Neuronal stem cell (in vitro differentiated cells): ENCODE measurements around the gene CITED2.
A peak's percentile ranks its signal among the peaks of the same experiment; 100 is the strongest.
"Not testable (repeated sequence)": the region's sequence is repeated elsewhere in the genome, so short reads cannot be mapped to it uniquely, and the experiment has no call there.

Experiments
- DNase-seq: peaks from one replicate; pipeline ENCODE4 v3.0.0-alpha.2; 2013; ENCODE audit warnings: low spot score
- H2AFZ ChIP-seq: one replicate; pipeline ENCODE4 v1.6.1; 2013; ENCODE audit warnings: mild to moderate bottlenecking, low read length, inconsistent platforms
- H2AK5ac ChIP-seq: 2 replicates; pipeline ENCODE4 v1.6.1; 2013; ENCODE audit warnings: low read depth, mild to moderate bottlenecking, inconsistent platforms, low read length, moderate library complexity, mixed read lengths
- H2BK120ac ChIP-seq: 2 replicates; pipeline ENCODE4 v1.6.1; 2013; ENCODE audit warnings: low read depth, mild to moderate bottlenecking, inconsistent platforms, low read length, moderate library complexity, mixed read lengths
- H2BK12ac ChIP-seq: one replicate; pipeline ENCODE4 v1.6.1; 2013; ENCODE audit warnings: low read length, inconsistent platforms
- H2BK15ac ChIP-seq: 2 replicates; pipeline ENCODE4 v1.6.1; 2013; ENCODE audit warnings: mild to moderate bottlenecking, low read length, inconsistent platforms, mixed read lengths
- H2BK5ac ChIP-seq: one replicate; pipeline ENCODE4 v1.6.1; 2013; ENCODE audit warnings: inconsistent platforms, mild to moderate bottlenecking, low read length, moderate library complexity
- H3K14ac ChIP-seq: one replicate; pipeline ENCODE4 v1.6.1; 2013; ENCODE audit warnings: low read length, inconsistent platforms
- H3K18ac ChIP-seq: 2 replicates; pipeline ENCODE4 v1.6.1; 2013; ENCODE audit warnings: low read length, inconsistent platforms
- H3K23ac ChIP-seq: 2 replicates; pipeline ENCODE4 v1.6.1; 2013; ENCODE audit warnings: low read depth, mild to moderate bottlenecking, mixed read lengths, low read length, inconsistent platforms; ENCODE audit not compliant: poor library complexity
- H3K27ac ChIP-seq: replicated peaks from 3 replicates; pipeline ENCODE4 v1.5.1; 2013; ENCODE audit warnings: low read length, inconsistent platforms
- H3K27me3 ChIP-seq, 3 experiments: 2 replicates each; pipeline ENCODE4 v1.6.1; 2013; ENCODE audit warnings: low read length in 3 of 3, mild to moderate bottlenecking in 2 of 3, inconsistent platforms in 1 of 3, low read depth in 1 of 3, mixed read lengths in 1 of 3, moderate library complexity in 1 of 3; ENCODE audit not compliant: control insufficient read depth in 3 of 3, insufficient read depth in 3 of 3
- H3K36me3 ChIP-seq, 2 donors: replicated peaks in 1 of 2; 2 replicates each; pipeline ENCODE4 v1.6.1; 2013; ENCODE audit warnings: low read length in 2 of 2; ENCODE audit not compliant: control insufficient read depth in 2 of 2, insufficient read depth in 2 of 2
- H3K4ac ChIP-seq: 2 replicates; pipeline ENCODE4 v1.6.1; 2013; ENCODE audit warnings: inconsistent platforms, mild to moderate bottlenecking, low read length, moderate library complexity
- H3K4me1 ChIP-seq, 2 donors: 1 replicate in 1 of 2; 2 replicates in 1 of 2; pipeline ENCODE4 v1.6.1; 2013; ENCODE audit warnings: low read length in 2 of 2, low read depth in 1 of 2; ENCODE audit not compliant: control insufficient read depth in 2 of 2, insufficient read depth in 1 of 2
- H3K4me2 ChIP-seq: one replicate; pipeline ENCODE4 v1.6.1; 2013; ENCODE audit warnings: mild to moderate bottlenecking, low read length, inconsistent platforms; ENCODE audit not compliant: insufficient read depth, poor library complexity, severe bottlenecking
- H3K4me3 ChIP-seq, 2 donors: 2 replicates each; pipeline ENCODE4 v1.5.1; 2013; ENCODE audit warnings: low read length in 2 of 2, mild to moderate bottlenecking in 2 of 2, inconsistent platforms in 1 of 2, moderate library complexity in 1 of 2
- H3K79me1 ChIP-seq: one replicate; pipeline ENCODE4 v1.6.1; 2013; ENCODE audit warnings: low read depth, mild to moderate bottlenecking, inconsistent platforms, low read length, moderate library complexity
- H3K9ac ChIP-seq: one replicate; pipeline ENCODE4 v1.6.1; 2013; ENCODE audit warnings: mild to moderate bottlenecking, low read depth, low read length, inconsistent platforms; ENCODE audit not compliant: poor library complexity
- H3K9me3 ChIP-seq, 2 donors: replicated peaks in 1 of 2; 2 replicates each; pipeline versions ENCODE3 to v1.6.1; 2013; ENCODE audit warnings: low read length in 2 of 2, mild to moderate bottlenecking in 2 of 2, inconsistent platforms in 1 of 2, low read depth in 1 of 2, mixed read lengths in 1 of 2, moderate library complexity in 1 of 2; ENCODE audit not compliant: control insufficient read depth in 2 of 2, insufficient read depth in 1 of 2
- H4K8ac ChIP-seq: one replicate; pipeline ENCODE4 v1.6.1; 2013; ENCODE audit warnings: low read depth, mild to moderate bottlenecking, inconsistent platforms, low read length, moderate library complexity
- H4K91ac ChIP-seq: one replicate; pipeline ENCODE4 v1.6.1; 2013; ENCODE audit warnings: low read length, low read depth, mild to moderate bottlenecking, inconsistent platforms; ENCODE audit not compliant: poor library complexity
- WGBS, 2 donors: extraction: QIAGEN DNeasy Blood & Tissue Kit; methylation state at CpG; one replicate each; pipeline ENCODE4 v1.1.7; 2013; ENCODE audit warnings: missing lambda C conversion rate in 2 of 2, mixed read lengths in 1 of 2; ENCODE audit not compliant: insufficient read length in 2 of 2, insufficient replicate concordance in 1 of 2; ENCODE audit errors: extremely low coverage in 2 of 2; 5-methylcytosine and 5-hydroxymethylcytosine counted together

CITED2 gene

GRCh38 chr6:139363123-139363522, 11.3 kb downstream of the CITED2 start:
- not testable (repeated sequence) for DNase-seq, H3K14ac ChIP-seq, H2AFZ ChIP-seq, H3K27me3 ChIP-seq, H2BK5ac ChIP-seq, H4K8ac ChIP-seq, H2BK12ac ChIP-seq, H4K91ac ChIP-seq, H2BK15ac ChIP-seq, H3K9ac ChIP-seq, H3K4me2 ChIP-seq, H2AK5ac ChIP-seq, H3K23ac ChIP-seq, H3K27ac ChIP-seq, H3K4me3 ChIP-seq, H2BK120ac ChIP-seq, H3K36me3 ChIP-seq, H3K79me1 ChIP-seq, H3K18ac ChIP-seq, H3K4ac ChIP-seq, H3K9me3 ChIP-seq
- no CpG with 5 or more reads among the region's 1 CpG for WGBS, 2 donors
- H3K4me1 ChIP-seq, result peaks cover 5 to 10% of the 10 kb centered on the region in 2 donors

- no peaks in the 10 kb centered on the region for H3K27me3 ChIP-seq
- H2BK15ac ChIP-seq, result no peak overlapping the region
- H2AK5ac ChIP-seq, result no peak overlapping the region
- no peaks in the 10 kb centered on the region for H3K79me1 ChIP-seq
- no peak overlapping the region for H4K8ac ChIP-seq
- DNase-seq, result no peak
- no peak overlapping the region for H3K4me2 ChIP-seq
- H2BK12ac ChIP-seq, result no peak overlapping the region
- WGBS, 2 donors, result no CpG with 5 or more reads among the region's 2 CpGs
- H3K9ac ChIP-seq, result no peak overlapping the region
- no peaks in the 10 kb centered on the region for H3K4me1 ChIP-seq
- H3K4ac ChIP-seq, result no peak overlapping the region
- H3K23ac ChIP-seq, result no peak overlapping the region
- no peak overlapping the region for H2AFZ ChIP-seq
- H3K14ac ChIP-seq, result no peak overlapping the region
- H4K91ac ChIP-seq, result no peak overlapping the region
- no peak overlapping the region for H3K18ac ChIP-seq
- no peak overlapping the region for H3K4me3 ChIP-seq
- no peak overlapping the region for H2BK5ac ChIP-seq
- no peak overlapping the region for H3K27ac ChIP-seq
- H3K9me3 ChIP-seq, result no peaks in the 10 kb centered on the region
- H3K36me3 ChIP-seq, result no peaks in the 10 kb centered on the region
- no peak overlapping the region for H2BK120ac ChIP-seq
Measured at GRCh38 chr6:139361211-139361610, 13.2 kb downstream of the CITED2 start.

DNA sequence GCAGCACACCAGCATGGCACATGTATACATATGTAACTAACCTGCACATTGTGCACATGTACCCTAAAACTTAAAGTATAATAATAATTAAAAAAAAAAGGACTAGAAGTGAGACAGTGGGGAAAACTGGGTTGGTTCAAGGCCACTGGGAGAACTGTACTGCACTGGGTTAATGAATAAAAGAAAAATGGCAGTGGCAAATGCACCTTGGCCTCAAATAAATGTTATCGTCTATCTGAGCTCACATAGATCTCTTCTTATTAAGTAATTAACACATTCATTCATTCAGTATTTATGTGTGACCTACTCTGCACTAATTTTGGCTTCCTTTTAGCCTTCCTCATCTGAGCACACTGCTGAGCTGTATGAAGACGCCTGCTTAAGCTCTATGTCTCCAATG, 17.5 kb downstream of the CITED2 start:
- H4K8ac ChIP-seq, result no peak overlapping the region
- no peak overlapping the region for H3K9ac ChIP-seq
- H2BK15ac ChIP-seq, result no peak overlapping the region
- H3K27ac ChIP-seq, result no peak overlapping the region
- no peak overlapping the region for H2BK12ac ChIP-seq
- H3K14ac ChIP-seq, result no peak overlapping the region
- H2AK5ac ChIP-seq, result no peak overlapping the region
- no peak overlapping the region for H3K4me3 ChIP-seq
- H3K4me1 ChIP-seq, result no peaks in the 10 kb centered on the region
- no peaks in the 10 kb centered on the region for H3K36me3 ChIP-seq
- no peak overlapping the region for H2AFZ ChIP-seq
- H3K18ac ChIP-seq, result no peak overlapping the region
- DNase-seq, result no peak
- H2BK5ac ChIP-seq, result no peak overlapping the region
- H3K79me1 ChIP-seq, result no peaks in the 10 kb centered on the region
- H3K4me2 ChIP-seq, result no peak overlapping the region
- no peak overlapping the region for H4K91ac ChIP-seq
- H3K9me3 ChIP-seq, result no peaks in the 10 kb centered on the region
- H3K4ac ChIP-seq, result no peak overlapping the region
- H3K23ac ChIP-seq, result no peak overlapping the region
- no peak overlapping the region for H2BK120ac ChIP-seq
- no CpG with 5 or more reads among the region's 2 CpGs for WGBS, 2 donors
- no peaks in the 10 kb centered on the region for H3K27me3 ChIP-seq

- Histone ChIP-seq H2BK120ac (no peak overlapping the region), H3K27ac (no peak overlapping the region), H4K91ac (no peak overlapping the region), H3K4me2 (no peak overlapping the region), H3K23ac (peak overlapping the region; percentile 21), H2BK5ac (no peak overlapping the region), H2AK5ac (no peak overlapping the region), H4K8ac (no peak overlapping the region), H3K4me3 (no peak overlapping the region), H2BK12ac (no peak overlapping the region), H3K4ac (no peak overlapping the region), H3K9me3 (no peaks in the 10 kb centered on the region), H3K9ac (no peak overlapping the region), H3K27me3 (no peaks in the 10 kb centered on the region), H3K4me1 (no peaks in the 10 kb centered on the region), H3K79me1 (no peaks in the 10 kb centered on the region), H3K36me3 (no peaks in the 10 kb centered on the region), H3K18ac (no peak overlapping the region), H2AFZ (no peak overlapping the region), H2BK15ac (no peak overlapping the region), H3K14ac (no peak overlapping the region)
- DNase-seq, result no peak
- WGBS, 2 donors, result no CpG with 5 or more reads among the region's 7 CpGs
Measured at GRCh38 chr6:139355777-139356445, 18.5 kb downstream of the CITED2 start.
